Lower leg skin (tissue), 3 donors: ENCODE results near the gene KRT39.

Source experiments
- CTCF ChIP-seq, 3 donors: fragments of 450-650 bp; IDR thresholded peaks; one replicate each; pipeline ENCODE4 v1.5.1; 2016; ENCODE audit warnings: antibody characterized with exemption in 3 of 3, mild to moderate bottlenecking in 3 of 3, moderate library complexity in 2 of 3
- POLR2A ChIP-seq, 2 donors: fragments of 450-650 bp; IDR thresholded peaks; one replicate each; pipeline ENCODE4 v1.6.1; 2016 to 2017; ENCODE audit warnings: antibody characterized with exemption in 2 of 2, mild to moderate bottlenecking in 1 of 2, moderate library complexity in 1 of 2

GRCh38 chr17:41009301-41009760 lies 42.6 kb upstream of the KRT39 start:
- TF ChIP-seq CTCF (IDR thresholded peaks at IDR 0.05), result no peak
- TF ChIP-seq POLR2A (IDR thresholded peaks at IDR 0.05), result no peak
